ENCODE results near the gene EXD3. TPM values are rescaled to one million over a fixed set of nuclear protein-coding genes. Genes with fewer than 3 reads are reported as not detected.

EXD3 gene
- polyA plus RNA-seq, 2 of the 4 experiments (the other 2 are of a cell fraction), result 3.4 to 4.5 TPM

DNA sequence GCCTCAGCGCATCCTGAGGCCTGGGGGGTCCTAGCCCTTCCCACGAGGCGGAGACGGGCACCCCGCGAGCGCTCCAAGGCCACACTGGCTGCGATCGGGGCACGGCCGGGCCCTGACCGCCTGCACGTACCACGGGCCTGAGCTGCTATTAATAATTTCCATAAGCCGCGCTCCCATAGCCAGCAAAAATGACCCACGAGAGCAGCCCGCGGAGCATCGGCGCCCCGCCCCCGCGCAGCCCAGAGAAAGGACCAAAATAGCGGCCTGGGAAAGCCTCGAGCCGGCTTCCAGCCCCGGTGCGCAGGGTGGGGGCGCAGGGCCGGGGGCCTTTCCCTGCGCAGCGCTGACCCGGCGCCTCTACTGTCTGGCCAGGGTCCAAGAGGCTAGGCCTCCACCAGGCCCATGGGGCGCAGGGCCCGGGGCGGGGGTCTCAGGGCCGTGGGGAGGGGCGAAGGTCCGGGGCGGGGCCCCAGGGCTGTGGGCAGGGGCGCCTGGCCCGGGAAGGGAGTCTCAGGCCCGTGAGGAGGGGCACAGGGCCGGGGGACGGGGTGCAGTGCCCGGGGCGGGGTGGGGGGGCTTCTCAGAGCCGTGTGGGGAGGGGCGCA lies 54.4 kb downstream of the EXD3 start:
- no peaks in the 10 kb centered on the region for H3K4me1 ChIP-seq
- no peak for ATAC-seq
- ChIA-PET CTCF (interaction anchor here (0.6 kb wide), 1 partner anchor 77 kb away, joined by 3 read pairs; no protein-coding TSS in a partner anchor), POLR2A (no interaction called here)
- TF ChIP-seq, protein P1, sequence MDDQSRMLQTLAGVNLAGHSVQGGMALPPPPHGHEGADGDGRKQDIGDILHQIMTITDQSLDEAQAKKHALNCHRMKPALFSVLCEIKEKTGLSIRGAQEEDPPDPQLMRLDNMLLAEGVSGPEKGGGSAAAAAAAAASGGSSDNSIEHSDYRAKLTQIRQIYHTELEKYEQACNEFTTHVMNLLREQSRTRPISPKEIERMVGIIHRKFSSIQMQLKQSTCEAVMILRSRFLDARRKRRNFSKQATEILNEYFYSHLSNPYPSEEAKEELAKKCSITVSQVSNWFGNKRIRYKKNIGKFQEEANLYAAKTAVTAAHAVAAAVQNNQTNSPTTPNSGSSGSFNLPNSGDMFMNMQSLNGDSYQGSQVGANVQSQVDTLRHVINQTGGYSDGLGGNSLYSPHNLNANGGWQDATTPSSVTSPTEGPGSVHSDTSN (IDR thresholded peaks at IDR 0.05), result no peak
- TF ChIP-seq EP300 (IDR thresholded peaks at IDR 0.05) (no peak), CBX2 (IDR thresholded peaks at IDR 0.05; ENCODE audit: borderline replicate concordance, low read depth) (no peak), NPAS2 (CRISPR knock-in tag; IDR thresholded peaks at IDR 0.05; ENCODE audit: borderline replicate concordance) (no peak), HDAC2 (IDR thresholded peaks at IDR 0.05) (no peak), MAFK (IDR thresholded peaks at IDR 0.05; ENCODE audit: partially characterized antibody) (no peak), FOSB (CRISPR knock-in tag; IDR thresholded peaks at IDR 0.05) (no peak), RNF2 (IDR thresholded peaks at IDR 0.05; ENCODE audit: borderline replicate concordance, low read depth) (no peak), EHF (CRISPR knock-in tag; IDR thresholded peaks at IDR 0.05) (no peak), PHF8 (IDR thresholded peaks at IDR 0.05; ENCODE audit: borderline replicate concordance, low read depth) (no peak), JUNB (IDR thresholded peaks at IDR 0.05) (no peak), MYC (IDR thresholded peaks at IDR 0.05; ENCODE audit: borderline replicate concordance, low read length) (no peak)
- TF ChIP-seq, protein P2, sequence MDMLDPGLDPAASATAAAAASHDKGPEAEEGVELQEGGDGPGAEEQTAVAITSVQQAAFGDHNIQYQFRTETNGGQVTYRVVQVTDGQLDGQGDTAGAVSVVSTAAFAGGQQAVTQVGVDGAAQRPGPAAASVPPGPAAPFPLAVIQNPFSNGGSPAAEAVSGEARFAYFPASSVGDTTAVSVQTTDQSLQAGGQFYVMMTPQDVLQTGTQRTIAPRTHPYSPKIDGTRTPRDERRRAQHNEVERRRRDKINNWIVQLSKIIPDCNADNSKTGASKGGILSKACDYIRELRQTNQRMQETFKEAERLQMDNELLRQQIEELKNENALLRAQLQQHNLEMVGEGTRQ (IDR thresholded peaks at IDR 0.05), result no peak
- DNase-seq (ENCODE audit: low read depth in 1 of 2, low spot score in 1 of 2), result no peak
- 89% methylated on average over 30 of the region's 51 CpGs for WGBS (ENCODE audit: missing lambda C conversion rate)
- H3K4me3 ChIP-seq, result no peak overlapping the region
- H3K9me3 ChIP-seq, result peaks cover under 1% of the 10 kb centered on the region; the same call in 1 of the 3 replicates
- H3K27ac ChIP-seq, result no peak overlapping the region
- FAIRE-seq, result no peak
- H3K4me2 ChIP-seq, result no peak overlapping the region

- DNase-seq (ENCODE audit: low read depth in 1 of 2, low spot score in 1 of 2) (no peak), FAIRE-seq (no peak), ATAC-seq (no peak)
- CTCF ChIA-PET, result interaction anchor here (0.6 kb wide), 1 partner anchor 78 kb away, joined by 3 read pairs; no protein-coding TSS in a partner anchor
- Histone ChIP-seq H3K4me2 (no peak overlapping the region), H3K27ac (no peak overlapping the region), H3K4me3 (no peak overlapping the region), H3K9me3 (peaks cover 2% of the 10 kb centered on the region; the same call in 1 of the 3 replicates), H3K4me1 (no peaks in the 10 kb centered on the region)
- TF ChIP-seq HOXB13 (CRISPR knock-in tag; IDR thresholded peaks at IDR 0.05; ENCODE audit: low read depth), result no peak
- TF ChIP-seq KDM5A (IDR thresholded peaks at IDR 0.05), result no peak
- TF ChIP-seq ELK1 (IDR thresholded peaks at IDR 0.05; ENCODE audit: low read depth, low read length), result no peak
- TF ChIP-seq, protein P3, sequence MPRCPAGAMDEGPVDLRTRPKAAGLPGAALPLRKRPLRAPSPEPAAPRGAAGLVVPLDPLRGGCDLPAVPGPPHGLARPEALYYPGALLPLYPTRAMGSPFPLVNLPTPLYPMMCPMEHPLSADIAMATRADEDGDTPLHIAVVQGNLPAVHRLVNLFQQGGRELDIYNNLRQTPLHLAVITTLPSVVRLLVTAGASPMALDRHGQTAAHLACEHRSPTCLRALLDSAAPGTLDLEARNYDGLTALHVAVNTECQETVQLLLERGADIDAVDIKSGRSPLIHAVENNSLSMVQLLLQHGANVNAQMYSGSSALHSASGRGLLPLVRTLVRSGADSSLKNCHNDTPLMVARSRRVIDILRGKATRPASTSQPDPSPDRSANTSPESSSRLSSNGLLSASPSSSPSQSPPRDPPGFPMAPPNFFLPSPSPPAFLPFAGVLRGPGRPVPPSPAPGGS (IDR thresholded peaks at IDR 0.05), result no peak
- no peak for TF ChIP-seq MAFK (IDR thresholded peaks at IDR 0.05; ENCODE audit: partially characterized antibody)
- TF ChIP-seq HOXB5 (CRISPR knock-in tag; IDR thresholded peaks at IDR 0.05), result no peak
- WGBS (ENCODE audit: missing lambda C conversion rate), result 76% methylated on average over 26 of the region's 38 CpGs
- POLR2A ChIA-PET, result no interaction called here
Measured at GRCh38 chr9:137367506-137368430, 55.2 kb downstream of the EXD3 start.
